HG02943 (cell line): Measurements from ENCODE around the gene COL5A2.

Source experiments
- ATAC-seq: cut with Tn5 transposase; IDR thresholded peaks from one replicate; pipeline ENCODE4 v1.9.1; 2021; ENCODE audit warnings: mild to moderate bottlenecking, low read depth, moderate library complexity; ENCODE audit not compliant: unreplicated experiment

COL5A2 gene

GRCh38 chr2:189111063-189111715 lies 68.4 kb downstream of the COL5A2 start:
- no peak for ATAC-seq

- ATAC-seq = peak; percentile 94
Observed at GRCh38 chr2:189109921-189110397, 69.6 kb downstream of the COL5A2 start.

GRCh38 chr2:189104934-189105333 lies 74.6 kb downstream of the COL5A2 start:
- ATAC-seq = no peak

GRCh38 chr2:189102735-189103134 lies 76.8 kb downstream of the COL5A2 start:
- no peak for ATAC-seq

- no peak for ATAC-seq
Observed at GRCh38 chr2:189097934-189098333, 81.6 kb downstream of the COL5A2 start.

GRCh38 chr2:189096769-189097447 lies 82.7 kb downstream of the COL5A2 start:
- ATAC-seq = no peak

GRCh38 chr2:189095101-189095500 lies 84.5 kb downstream of the COL5A2 start:
- no peak for ATAC-seq

GRCh38 chr2:189092936-189093335 lies 86.6 kb downstream of the COL5A2 start:
- no peak for ATAC-seq

GRCh38 chr2:189091253-189091652 lies 88.3 kb downstream of the COL5A2 start:
- no peak for ATAC-seq

- ATAC-seq = no peak
Observed at GRCh38 chr2:189088591-189089205, 90.9 kb downstream of the COL5A2 start.

- ATAC-seq = no peak
Observed at GRCh38 chr2:189086710-189087109, 92.9 kb downstream of the COL5A2 start.

- no peak for ATAC-seq
Observed at GRCh38 chr2:189086250-189086649, 93.3 kb downstream of the COL5A2 start.

GRCh38 chr2:189083606-189084005 lies 96.0 kb downstream of the COL5A2 start:
- no peak for ATAC-seq

GRCh38 chr2:189083106-189083505 lies 96.5 kb downstream of the COL5A2 start:
- no peak for ATAC-seq

- no peak for ATAC-seq
Observed at GRCh38 chr2:189082376-189082975, 97.1 kb downstream of the COL5A2 start.

GRCh38 chr2:189076572-189076971 lies 103.0 kb downstream of the COL5A2 start:
- no peak for ATAC-seq

GRCh38 chr2:189076120-189076519 lies 103.4 kb downstream of the COL5A2 start:
- no peak for ATAC-seq

- ATAC-seq = no peak
Observed at GRCh38 chr2:189074506-189074905, 105.1 kb downstream of the COL5A2 start.

- no peak for ATAC-seq
Observed at GRCh38 chr2:189072036-189072435, 107.5 kb downstream of the COL5A2 start.

- ATAC-seq = no peak
Observed at GRCh38 chr2:189069855-189070619, 109.5 kb downstream of the COL5A2 start.

- no peak for ATAC-seq
Observed at GRCh38 chr2:189066037-189066436, 113.5 kb downstream of the COL5A2 start.
